Stimulated activated CD8-positive, alpha-beta memory T cell treated with anti-CD3 and anti-CD28 coated beads, Interleukin-12 subunit alpha, Interleukin-12 subunit beta, amount 100 ng/mL, for 1 hour (primary cell): ENCODE data around the gene QRICH1.
A peak's percentile ranks its signal among the peaks of the same experiment; 100 is the strongest.

Source experiments
- DNase-seq: peaks from one replicate; pipeline ENCODE4 v3.0.0-alpha.2; 2020; ENCODE audit warnings: low read depth

QRICH1 gene

GRCh38 chr3:49119439-49119838 lies 25.6 kb upstream of the QRICH1 start:
- DNase-seq, result no peak

GRCh38 chr3:49119036-49119435 lies 25.2 kb upstream of the QRICH1 start:
- DNase-seq, result no peak

GRCh38 chr3:49112262-49112661 lies 18.4 kb upstream of the QRICH1 start:
- no peak for DNase-seq

GRCh38 chr3:49111347-49111746 lies 17.5 kb upstream of the QRICH1 start:
- no peak for DNase-seq

GRCh38 chr3:49110780-49111179 lies 16.9 kb upstream of the QRICH1 start:
- DNase-seq, result no peak

- no peak for DNase-seq
Observed at GRCh38 chr3:49108346-49108745, 14.5 kb upstream of the QRICH1 start.

- DNase-seq, result peak; percentile 80
Observed at GRCh38 chr3:49104427-49105291, 10.8 kb upstream of the QRICH1 start, which contains the start of gene QARS1. Gene QARS1 (minus strand): TSS chr3:49104757. CDS start chr3:49104733, 24 bp downstream.

- DNase-seq, result no peak
Observed at GRCh38 chr3:49104052-49104426, 10.2 kb upstream of the QRICH1 start.

GRCh38 chr3:49100046-49100615 lies 6.3 kb upstream of the QRICH1 start:
- DNase-seq, result no peak

GRCh38 chr3:49098910-49099630 lies 5.2 kb upstream of the QRICH1 start:
- DNase-seq, result no peak

- DNase-seq, result no peak
Observed at GRCh38 chr3:49098429-49098828, 4.6 kb upstream of the QRICH1 start.

GRCh38 chr3:49092938-49093852 lies 676 bp downstream of the QRICH1 start:
- DNase-seq, result peak; percentile 59

- no peak for DNase-seq
Observed at GRCh38 chr3:49081429-49081828, 12.4 kb downstream of the QRICH1 start.

GRCh38 chr3:49079270-49079669 lies 14.6 kb downstream of the QRICH1 start:
- no peak for DNase-seq

- DNase-seq, result no peak
Observed at GRCh38 chr3:49076646-49077045, 17.2 kb downstream of the QRICH1 start.

- no peak for DNase-seq
Observed at GRCh38 chr3:49076116-49076515, 17.8 kb downstream of the QRICH1 start.

GRCh38 chr3:49058011-49058410 lies 35.9 kb downstream of the QRICH1 start:
- no peak for DNase-seq

GRCh38 chr3:49057268-49057667 lies 36.6 kb downstream of the QRICH1 start:
- no peak for DNase-seq

GRCh38 chr3:49054344-49054862 lies 39.5 kb downstream of the QRICH1 start:
- no peak for DNase-seq

GRCh38 chr3:49053543-49053942 lies 40.3 kb downstream of the QRICH1 start:
- no peak for DNase-seq

- no peak for DNase-seq
Observed at GRCh38 chr3:49035281-49035680, 58.6 kb downstream of the QRICH1 start.

GRCh38 chr3:49034650-49035049 lies 59.2 kb downstream of the QRICH1 start:
- DNase-seq, result no peak
